ENCODE measurements around the gene MAGI2. TPM values are rescaled to one million over a fixed set of nuclear protein-coding genes. Genes with fewer than 3 reads are reported as not detected.

MAGI2 gene
- total RNA-seq, 1 donor from 2014 or later, result 5.8 TPM

DNA sequence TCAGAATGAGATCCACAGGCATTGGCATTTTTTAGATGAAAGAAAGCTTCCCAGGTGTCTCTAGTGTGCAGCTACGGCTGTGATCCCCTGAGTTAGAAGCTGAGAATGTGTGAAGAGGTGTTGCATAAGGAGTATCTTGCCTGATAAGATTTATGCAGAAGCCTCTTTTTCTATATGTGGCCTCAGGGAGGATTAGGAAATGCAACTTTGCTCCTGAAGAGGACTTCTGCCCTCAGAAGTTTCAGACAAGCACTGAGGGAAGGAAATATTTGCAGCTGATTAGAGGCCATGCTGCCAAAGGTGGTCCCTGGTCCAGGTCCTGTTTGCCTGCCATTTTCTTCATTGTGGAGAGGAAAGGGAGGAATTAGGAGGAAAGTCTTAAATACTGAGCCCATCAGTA, 1103.1 kb downstream of the MAGI2 start:
- TF ChIP-seq, protein P1, sequence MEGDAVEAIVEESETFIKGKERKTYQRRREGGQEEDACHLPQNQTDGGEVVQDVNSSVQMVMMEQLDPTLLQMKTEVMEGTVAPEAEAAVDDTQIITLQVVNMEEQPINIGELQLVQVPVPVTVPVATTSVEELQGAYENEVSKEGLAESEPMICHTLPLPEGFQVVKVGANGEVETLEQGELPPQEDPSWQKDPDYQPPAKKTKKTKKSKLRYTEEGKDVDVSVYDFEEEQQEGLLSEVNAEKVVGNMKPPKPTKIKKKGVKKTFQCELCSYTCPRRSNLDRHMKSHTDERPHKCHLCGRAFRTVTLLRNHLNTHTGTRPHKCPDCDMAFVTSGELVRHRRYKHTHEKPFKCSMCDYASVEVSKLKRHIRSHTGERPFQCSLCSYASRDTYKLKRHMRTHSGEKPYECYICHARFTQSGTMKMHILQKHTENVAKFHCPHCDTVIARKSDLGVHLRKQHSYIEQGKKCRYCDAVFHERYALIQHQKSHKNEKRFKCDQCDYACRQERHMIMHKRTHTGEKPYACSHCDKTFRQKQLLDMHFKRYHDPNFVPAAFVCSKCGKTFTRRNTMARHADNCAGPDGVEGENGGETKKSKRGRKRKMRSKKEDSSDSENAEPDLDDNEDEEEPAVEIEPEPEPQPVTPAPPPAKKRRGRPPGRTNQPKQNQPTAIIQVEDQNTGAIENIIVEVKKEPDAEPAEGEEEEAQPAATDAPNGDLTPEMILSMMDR (IDR thresholded peaks at IDR 0.05), result no peak
- Mint-ChIP-seq H3K4me1 (ENCODE audit: low read depth) (no peaks in the 10 kb centered on the region), H3K27ac (ENCODE audit: unreplicated experiment) (no peak overlapping the region), H3K27me3 (ENCODE audit: low read depth) (no peaks in the 10 kb centered on the region), H3K4me3 (ENCODE audit: unreplicated experiment) (no peak overlapping the region), H3K9me3 (ENCODE audit: low read depth) (no peaks in the 10 kb centered on the region), H3K36me3 (ENCODE audit: low read depth) (no peaks in the 10 kb centered on the region)
- DNase-seq (ENCODE audit: low spot score), result no peak

DNA sequence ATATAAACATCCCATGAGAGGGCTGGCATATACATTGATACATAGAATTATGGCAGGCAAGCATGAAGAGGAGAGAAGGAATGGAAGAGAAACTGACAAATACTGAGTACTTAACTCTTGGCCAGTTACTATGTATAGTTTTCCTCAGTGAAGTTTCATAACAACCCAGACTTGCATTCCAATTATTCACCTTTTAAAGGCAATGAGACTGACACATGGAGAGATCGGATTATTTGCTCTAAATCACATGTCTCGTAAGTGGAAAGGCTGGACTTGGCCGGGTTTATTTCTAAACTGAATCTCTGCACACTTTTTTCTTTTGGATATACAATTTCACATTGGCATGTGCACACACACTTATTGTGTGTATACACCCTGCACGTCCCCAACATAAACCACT, 1106.6 kb downstream of the MAGI2 start:
- Mint-ChIP-seq H3K27ac (ENCODE audit: unreplicated experiment) (no peak overlapping the region), H3K36me3 (ENCODE audit: low read depth) (no peaks in the 10 kb centered on the region), H3K27me3 (ENCODE audit: low read depth) (no peaks in the 10 kb centered on the region), H3K4me1 (ENCODE audit: low read depth) (no peaks in the 10 kb centered on the region), H3K9me3 (ENCODE audit: low read depth) (no peaks in the 10 kb centered on the region), H3K4me3 (ENCODE audit: unreplicated experiment) (no peak overlapping the region)
- TF ChIP-seq, protein P1 (IDR thresholded peaks at IDR 0.05), result no peak
- DNase-seq (ENCODE audit: low spot score), result no peak

DNA sequence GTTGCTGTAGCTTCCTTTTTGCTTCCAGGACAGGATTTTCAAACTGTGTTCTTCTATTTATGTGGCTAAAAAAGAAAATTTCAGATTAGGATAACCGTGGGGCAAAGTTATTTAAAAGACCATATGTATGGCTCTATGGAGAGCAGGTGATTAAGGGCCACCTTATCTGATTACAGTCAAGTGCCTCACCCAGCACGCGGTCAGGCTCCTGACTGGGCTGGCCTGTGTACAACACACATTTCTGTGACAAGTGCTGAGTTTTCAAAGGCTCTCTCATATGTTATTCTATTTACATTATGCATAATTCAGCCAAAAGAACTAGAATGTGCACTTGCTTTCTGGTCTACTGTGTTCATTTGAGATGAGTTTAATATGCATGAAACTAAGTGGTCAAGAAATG, 1107.5 kb downstream of the MAGI2 start:
- no peak for DNase-seq (ENCODE audit: low spot score)
- H3K27ac Mint-ChIP-seq (ENCODE audit: unreplicated experiment), result no peak overlapping the region

DNA sequence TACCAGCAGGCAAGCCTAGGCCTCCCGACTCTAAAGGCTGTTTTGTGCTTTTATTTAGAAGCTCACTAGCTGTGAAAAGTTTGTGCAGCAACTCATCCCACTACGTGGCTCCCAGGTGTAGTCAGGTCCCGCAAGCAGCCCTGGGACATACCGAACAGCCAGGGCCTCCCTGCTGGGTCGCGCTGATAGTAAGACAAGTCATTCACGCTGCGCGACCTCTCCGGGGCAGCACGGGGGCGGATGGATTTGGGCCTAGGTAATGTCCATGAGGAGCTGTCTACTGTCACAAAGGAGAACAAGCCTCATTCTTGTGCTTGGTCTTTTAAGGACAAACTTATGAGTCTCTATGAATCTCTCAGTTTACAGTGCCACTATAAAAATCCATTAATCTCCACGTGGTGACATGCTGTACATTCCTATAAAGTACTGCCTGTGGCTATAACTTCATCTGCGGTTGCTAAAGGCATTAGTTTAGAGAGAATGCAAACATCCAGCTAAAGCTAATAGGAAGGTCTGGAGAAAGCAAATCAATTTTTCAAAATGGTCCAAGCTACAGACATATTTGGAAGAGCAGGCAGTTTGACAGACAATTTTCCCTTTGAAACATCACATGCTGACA, 1108.1 kb downstream of the MAGI2 start:
- H3K4me3 Mint-ChIP-seq (ENCODE audit: unreplicated experiment), result no peak overlapping the region
- H3K27me3 Mint-ChIP-seq (ENCODE audit: low read depth), result no peaks in the 10 kb centered on the region
- TF ChIP-seq, protein P1 (IDR thresholded peaks at IDR 0.05), result no peak
- no peak overlapping the region for H3K27ac Mint-ChIP-seq (ENCODE audit: unreplicated experiment)
- no peaks in the 10 kb centered on the region for H3K36me3 Mint-ChIP-seq (ENCODE audit: low read depth)
- H3K9me3 Mint-ChIP-seq (ENCODE audit: low read depth), result no peaks in the 10 kb centered on the region
- no peaks in the 10 kb centered on the region for H3K4me1 Mint-ChIP-seq (ENCODE audit: low read depth)
- DNase-seq (ENCODE audit: low spot score), result no peak

More for the DNA sequence above, 1107.5 kb downstream of the MAGI2 start:
- Mint-ChIP-seq H3K9me3 (ENCODE audit: low read depth) (no peaks in the 10 kb centered on the region), H3K27me3 (ENCODE audit: low read depth) (no peaks in the 10 kb centered on the region), H3K36me3 (ENCODE audit: low read depth) (no peaks in the 10 kb centered on the region), H3K4me3 (ENCODE audit: unreplicated experiment) (no peak overlapping the region), H3K4me1 (ENCODE audit: low read depth) (no peaks in the 10 kb centered on the region)
- TF ChIP-seq, protein P1 (IDR thresholded peaks at IDR 0.05), result no peak

DNA sequence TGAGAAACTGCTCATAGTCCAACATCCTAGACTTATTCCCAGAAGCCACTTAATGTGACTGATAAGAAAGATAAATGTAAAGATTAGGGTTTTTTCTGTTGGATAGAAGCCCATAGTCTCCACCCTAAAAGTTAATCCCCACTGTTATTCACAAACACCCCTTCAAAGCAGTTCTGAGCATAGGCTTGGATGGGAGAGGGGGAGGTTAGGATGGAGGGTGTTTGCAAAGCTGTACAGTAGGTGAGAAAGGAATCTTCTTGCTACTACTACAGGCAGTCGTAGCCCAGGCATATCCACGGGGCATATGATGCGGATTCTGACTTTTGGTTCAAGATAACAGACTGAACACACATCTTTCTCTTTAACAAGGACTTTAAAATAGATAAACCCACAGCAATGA, 1119.0 kb downstream of the MAGI2 start:
- DNase-seq (ENCODE audit: low spot score), result no peak
- Mint-ChIP-seq H3K27ac (ENCODE audit: unreplicated experiment) (no peak overlapping the region), H3K4me1 (ENCODE audit: low read depth) (no peaks in the 10 kb centered on the region), H3K9me3 (ENCODE audit: low read depth) (no peaks in the 10 kb centered on the region), H3K27me3 (ENCODE audit: low read depth) (no peaks in the 10 kb centered on the region), H3K4me3 (ENCODE audit: unreplicated experiment) (no peak overlapping the region), H3K36me3 (ENCODE audit: low read depth) (peaks cover 2% of the 10 kb centered on the region)
- TF ChIP-seq, protein P1 (IDR thresholded peaks at IDR 0.05), result no peak

All from chondrocyte (in vitro differentiated cells).